ENCODE data around the gene EMILIN1. TPM values are rescaled to one million over a fixed set of nuclear protein-coding genes. Genes with fewer than 3 reads are reported as not detected.

Gene EMILIN1
- 1.2 and 1.8 TPM in 2 replicates for total RNA-seq (2021)
- long read RNA-seq, result 0 reads

DNA sequence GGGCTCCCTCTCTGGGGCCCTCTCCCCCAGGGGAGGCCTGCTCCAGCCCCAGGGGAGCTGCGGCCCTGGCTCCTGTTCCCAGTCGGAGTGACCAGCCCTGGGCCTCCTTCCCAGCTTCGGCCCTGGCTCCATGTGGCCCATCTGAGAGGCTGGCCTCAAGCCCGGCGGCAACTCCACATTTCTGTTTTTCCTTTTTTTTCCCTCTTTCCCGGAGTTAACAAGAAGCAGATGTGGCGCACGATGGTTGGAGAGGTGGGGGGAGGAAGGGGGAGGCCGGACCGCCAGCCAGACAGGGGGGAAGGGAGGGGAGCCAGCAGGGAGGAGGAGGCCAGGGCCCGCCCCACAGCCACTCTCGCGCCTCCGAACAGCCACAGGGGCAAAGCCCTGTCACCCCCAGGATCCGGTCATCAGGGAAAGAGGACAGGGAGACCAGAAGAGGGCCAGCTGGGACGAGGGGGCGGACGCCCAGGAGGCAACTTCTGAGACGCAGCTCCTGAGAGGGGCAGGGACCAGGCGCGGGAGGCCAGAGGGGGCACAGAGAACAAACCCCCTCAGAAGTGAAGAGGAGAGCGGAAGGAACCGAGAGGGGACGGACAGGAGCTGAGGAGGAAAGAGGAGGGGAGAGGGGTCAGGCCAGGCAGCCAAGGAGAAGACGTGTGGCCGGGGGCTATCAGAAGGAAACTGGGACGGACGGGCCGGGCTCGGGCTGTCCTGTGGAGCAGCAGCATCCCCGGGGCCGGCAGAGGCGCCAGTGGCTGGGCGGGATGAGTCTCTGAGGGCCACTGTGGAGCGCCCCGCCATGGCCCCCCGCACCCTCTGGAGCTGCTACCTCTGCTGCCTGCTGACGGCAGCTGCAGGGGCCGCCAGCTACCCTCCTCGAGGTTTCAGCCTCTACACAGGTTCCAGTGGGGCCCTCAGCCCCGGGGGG, at the start of gene EMILIN1:
Gene EMILIN1, plus strand, starts transcription at position 349 of the 928 bp plus-strand sequence. Its CDS starts 451 bp downstream, at position 800.
- no peaks in the 10 kb centered on the region for H3K4me1 ChIP-seq (ENCODE audit: insufficient read depth, low read length)
- H2BK15ac ChIP-seq (ENCODE audit: low read depth, low read length), result no peak within 1 kb of the TSS
- H3K27me3 ChIP-seq (ENCODE audit: insufficient read depth, low read length), result no peaks in the 10 kb centered on the region
- no peak within 1 kb of the TSS for H2AFZ ChIP-seq (ENCODE audit: low read length)
- TF ChIP-seq, protein P1, sequence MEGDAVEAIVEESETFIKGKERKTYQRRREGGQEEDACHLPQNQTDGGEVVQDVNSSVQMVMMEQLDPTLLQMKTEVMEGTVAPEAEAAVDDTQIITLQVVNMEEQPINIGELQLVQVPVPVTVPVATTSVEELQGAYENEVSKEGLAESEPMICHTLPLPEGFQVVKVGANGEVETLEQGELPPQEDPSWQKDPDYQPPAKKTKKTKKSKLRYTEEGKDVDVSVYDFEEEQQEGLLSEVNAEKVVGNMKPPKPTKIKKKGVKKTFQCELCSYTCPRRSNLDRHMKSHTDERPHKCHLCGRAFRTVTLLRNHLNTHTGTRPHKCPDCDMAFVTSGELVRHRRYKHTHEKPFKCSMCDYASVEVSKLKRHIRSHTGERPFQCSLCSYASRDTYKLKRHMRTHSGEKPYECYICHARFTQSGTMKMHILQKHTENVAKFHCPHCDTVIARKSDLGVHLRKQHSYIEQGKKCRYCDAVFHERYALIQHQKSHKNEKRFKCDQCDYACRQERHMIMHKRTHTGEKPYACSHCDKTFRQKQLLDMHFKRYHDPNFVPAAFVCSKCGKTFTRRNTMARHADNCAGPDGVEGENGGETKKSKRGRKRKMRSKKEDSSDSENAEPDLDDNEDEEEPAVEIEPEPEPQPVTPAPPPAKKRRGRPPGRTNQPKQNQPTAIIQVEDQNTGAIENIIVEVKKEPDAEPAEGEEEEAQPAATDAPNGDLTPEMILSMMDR (conservative IDR thresholded peaks at IDR 0.05), result no peak
- H2BK120ac ChIP-seq (ENCODE audit: low read depth, low read length, poor library complexity, severe bottlenecking), result no peak within 1 kb of the TSS
- H4K5ac ChIP-seq (ENCODE audit: insufficient read length, low read depth, low read length), result no peak within 1 kb of the TSS
- no peak within 1 kb of the TSS for H2BK20ac ChIP-seq (ENCODE audit: low read depth, low read length, poor library complexity, severe bottlenecking)
- no CpG with 5 or more reads among the region's 41 CpGs for WGBS (ENCODE audit: extremely low coverage, insufficient read length, low lambda C conversion rate)
- peak within 1 kb of the TSS in 1 of 2 experiments; percentile 41; a peak in 2 of 5 replicates for H3K4me3 Mint-ChIP-seq
- peak within 1 kb of the TSS in 1 of 3 experiments; percentile 77; a peak in 1 of 7 replicates for H3K27ac Mint-ChIP-seq
- no peak within 1 kb of the TSS for H3K56ac ChIP-seq (ENCODE audit: insufficient read length, low read depth, low read length)
- H3K4me1 Mint-ChIP-seq, result peaks cover 15 to 32% of the 10 kb centered on the region in 2 experiments
- no peak within 1 kb of the TSS for H3K9ac ChIP-seq (ENCODE audit: extremely low read depth, insufficient read length, low read length)
- H3K27me3 Mint-ChIP-seq (ENCODE audit: low read depth), result peaks cover 19% of the 10 kb centered on the region
- H3K4me2 ChIP-seq (ENCODE audit: insufficient read depth, insufficient read length, low read length), result no peak within 1 kb of the TSS
- H2BK5ac ChIP-seq (ENCODE audit: insufficient read length, low read length), result no peak within 1 kb of the TSS
- H3K18ac ChIP-seq (ENCODE audit: insufficient read length, low read depth, low read length), result peak within 1 kb of the TSS; percentile 27
- no peak within 1 kb of the TSS for H4K8ac ChIP-seq (replicated peaks; ENCODE audit: insufficient read length, low read depth, low read length)
- no peak within 1 kb of the TSS for H2AK5ac ChIP-seq (ENCODE audit: insufficient read length, low read length)
- H2BK12ac ChIP-seq (ENCODE audit: insufficient read length, low read depth, low read length), result no peak within 1 kb of the TSS
- H3K23ac ChIP-seq (ENCODE audit: insufficient read length, low read depth, low read length), result no peak within 1 kb of the TSS
- no peaks in the 10 kb centered on the region for H4K20me1 ChIP-seq (ENCODE audit: control insufficient read depth, insufficient read depth, insufficient read length)
- no peak within 1 kb of the TSS for H3K27ac ChIP-seq (ENCODE audit: insufficient read length, low read depth, low read length)
- H4K91ac ChIP-seq (ENCODE audit: insufficient read length, low read depth, low read length), result no peak within 1 kb of the TSS
- H3T11ph ChIP-seq (ENCODE audit: low read length), result no peak within 1 kb of the TSS
- no peaks in the 10 kb centered on the region for H3K36me3 Mint-ChIP-seq (ENCODE audit: insufficient read depth in 1 of 3, low read depth in 3 of 3)
- no peaks in the 10 kb centered on the region for H3K9me3 Mint-ChIP-seq
- H3K23me2 ChIP-seq (ENCODE audit: insufficient read length, low read depth, low read length, poor library complexity, severe bottlenecking), result no peaks in the 10 kb centered on the region
- no peaks in the 10 kb centered on the region for H3K79me2 ChIP-seq (ENCODE audit: insufficient read depth, low read length)
- no peaks in the 10 kb centered on the region for H3K9me3 ChIP-seq (ENCODE audit: control insufficient read depth, low read depth, low read length)
- H3K14ac ChIP-seq (ENCODE audit: insufficient read depth, low read length), result peak within 1 kb of the TSS; percentile 78; the same call in 1 of the 2 replicates
- peak; percentile 49 for DNase-seq
- H3K4ac ChIP-seq (ENCODE audit: low read depth, low read length), result no peak within 1 kb of the TSS
- H3K79me1 ChIP-seq (ENCODE audit: insufficient read depth, low read depth, low read length, poor library complexity, severe bottlenecking), result no peaks in the 10 kb centered on the region

Measured in H9 (cell line).